ENCODE data around the gene LIMS1.
"Not testable (repeated sequence)": the region's sequence is repeated elsewhere in the genome, so short reads cannot be mapped to it uniquely, and the experiment has no call there.

LIMS1 gene

GRCh38 chr2:108601199-108601598, 66.9 kb downstream of the LIMS1 start:
- not testable (repeated sequence) for H3K79me2 ChIP-seq (ENCODE audit: insufficient read depth, low read length); H4K20me1 ChIP-seq (ENCODE audit: low read depth, low read length); H3K4me2 ChIP-seq (ENCODE audit: low read depth, low read length, poor library complexity, severe bottlenecking); H3K9ac ChIP-seq (ENCODE audit: low read length); H3K9me3 ChIP-seq (ENCODE audit: insufficient read depth, low read length); H3K4me3 ChIP-seq (ENCODE audit: insufficient read depth, low read length, poor library complexity, severe bottlenecking); H3K27ac ChIP-seq (ENCODE audit: low read depth, low read length); H3K36me3 ChIP-seq (ENCODE audit: low read length); H3K9me2 ChIP-seq (replicated peaks; ENCODE audit: insufficient read depth, low read length); H3F3A ChIP-seq (ENCODE audit: insufficient read depth); H3K27me3 ChIP-seq (ENCODE audit: low read length); H2AFZ ChIP-seq (ENCODE audit: low read depth, low read length, severe bottlenecking)

GRCh38 chr2:108602422-108602821, 68.2 kb downstream of the LIMS1 start:
- Histone ChIP-seq H3K36me3 (ENCODE audit: low read length) (no peaks in the 10 kb centered on the region), H2AFZ (ENCODE audit: low read depth, low read length, severe bottlenecking) (no peak overlapping the region), H3K79me2 (ENCODE audit: insufficient read depth, low read length) (peaks cover 5% of the 10 kb centered on the region; the same call in 1 of the 2 replicates), H3K27ac (ENCODE audit: low read depth, low read length) (no peak overlapping the region), H3K9me3 (ENCODE audit: insufficient read depth, low read length) (no peaks in the 10 kb centered on the region), H4K20me1 (ENCODE audit: low read depth, low read length) (0 out of 2 replicates have a peak, but pooled peaks cover 3% of the 10 kb centered on the region), H3K27me3 (ENCODE audit: low read length) (no peaks in the 10 kb centered on the region), H3K9ac (ENCODE audit: low read length) (no peak overlapping the region), H3K4me3 (ENCODE audit: insufficient read depth, low read length, poor library complexity, severe bottlenecking) (no peak overlapping the region), H3K4me2 (ENCODE audit: low read depth, low read length, poor library complexity, severe bottlenecking) (no peak overlapping the region), H3K9me2 (replicated peaks; ENCODE audit: insufficient read depth, low read length) (no peaks in the 10 kb centered on the region), H3F3A (ENCODE audit: insufficient read depth) (no peaks in the 10 kb centered on the region)
- no peak for TF ChIP-seq CTCF (IDR thresholded peaks at IDR 0.05; ENCODE audit: insufficient read depth, low read length, poor library complexity, severe bottlenecking)
- no peak for TF ChIP-seq EZH2phosphoT487 (conservative IDR thresholded peaks at IDR 0.05; ENCODE audit: low read length)

GRCh38 chr2:108604196-108604595, 69.9 kb downstream of the LIMS1 start:
- TF ChIP-seq EZH2phosphoT487 (conservative IDR thresholded peaks at IDR 0.05; ENCODE audit: low read length) (no peak), CTCF (IDR thresholded peaks at IDR 0.05; ENCODE audit: insufficient read depth, low read length, poor library complexity, severe bottlenecking) (no peak)
- H3K9me3 ChIP-seq (ENCODE audit: insufficient read depth, low read length): no peaks in the 10 kb centered on the region
- H3K4me3 ChIP-seq (ENCODE audit: insufficient read depth, low read length, poor library complexity, severe bottlenecking): no peak overlapping the region
- no peak overlapping the region for H3K9ac ChIP-seq (ENCODE audit: low read length)
- H3K36me3 ChIP-seq (ENCODE audit: low read length): no peaks in the 10 kb centered on the region
- H4K20me1 ChIP-seq (ENCODE audit: low read depth, low read length): 0 out of 2 replicates have a peak, but pooled peaks cover 3% of the 10 kb centered on the region
- no peaks in the 10 kb centered on the region for H3F3A ChIP-seq (ENCODE audit: insufficient read depth)
- peaks cover 5% of the 10 kb centered on the region; the same call in 1 of the 2 replicates for H3K79me2 ChIP-seq (ENCODE audit: insufficient read depth, low read length)
- H2AFZ ChIP-seq (ENCODE audit: low read depth, low read length, severe bottlenecking): no peak overlapping the region
- H3K9me2 ChIP-seq (replicated peaks; ENCODE audit: insufficient read depth, low read length): no peaks in the 10 kb centered on the region
- H3K27me3 ChIP-seq (ENCODE audit: low read length): no peaks in the 10 kb centered on the region
- no peak overlapping the region for H3K4me2 ChIP-seq (ENCODE audit: low read depth, low read length, poor library complexity, severe bottlenecking)
- H3K27ac ChIP-seq (ENCODE audit: low read depth, low read length): no peak overlapping the region

- no peak overlapping the region for H3K4me2 ChIP-seq (ENCODE audit: low read depth, low read length, poor library complexity, severe bottlenecking)
- H3K9ac ChIP-seq (ENCODE audit: low read length): no peak overlapping the region
- H2AFZ ChIP-seq (ENCODE audit: low read depth, low read length, severe bottlenecking): no peak overlapping the region
- 0 out of 2 replicates have a peak, but pooled peaks cover 3% of the 10 kb centered on the region for H4K20me1 ChIP-seq (ENCODE audit: low read depth, low read length)
- H3K4me3 ChIP-seq (ENCODE audit: insufficient read depth, low read length, poor library complexity, severe bottlenecking): no peak overlapping the region
- H3K9me3 ChIP-seq (ENCODE audit: insufficient read depth, low read length): no peaks in the 10 kb centered on the region
- H3K36me3 ChIP-seq (ENCODE audit: low read length): no peaks in the 10 kb centered on the region
- H3K27ac ChIP-seq (ENCODE audit: low read depth, low read length): no peak overlapping the region
- no peaks in the 10 kb centered on the region for H3F3A ChIP-seq (ENCODE audit: insufficient read depth)
- H3K79me2 ChIP-seq (ENCODE audit: insufficient read depth, low read length): peaks cover 5% of the 10 kb centered on the region; the same call in 1 of the 2 replicates
- TF ChIP-seq CTCF (IDR thresholded peaks at IDR 0.05; ENCODE audit: insufficient read depth, low read length, poor library complexity, severe bottlenecking) (no peak), EZH2phosphoT487 (conservative IDR thresholded peaks at IDR 0.05; ENCODE audit: low read length) (no peak)
- H3K27me3 ChIP-seq (ENCODE audit: low read length): no peaks in the 10 kb centered on the region
- no peaks in the 10 kb centered on the region for H3K9me2 ChIP-seq (replicated peaks; ENCODE audit: insufficient read depth, low read length)
Measured at GRCh38 chr2:108605947-108606346, 71.7 kb downstream of the LIMS1 start.

All from SU-DHL-6 (cell line).